GM10248 (cell line): Measurements from ENCODE around the gene C1QTNF5.

Experiments
- CTCF ChIA-PET: fragments of 300-600 bp; sonication (Branson Sonifier 250); formaldehyde crosslinking; extraction: SDS; loops from one replicate; lab custom pipeline; 2021; ENCODE audit warnings: antibody characterized with exemption; lab: Yijun Ruan, JAX
- POLR2A ChIA-PET: fragments of 350-650 bp; sonication (Branson Sonifier 250); formaldehyde crosslinking; extraction: SDS; loops from one replicate; lab custom pipeline; 2020; ENCODE audit warnings: antibody characterized with exemption; lab: Yijun Ruan, JAX
- DNase-seq: peaks from one replicate; pipeline ENCODE4 v3.0.0; 2012; ENCODE audit errors: extremely low spot score
- CTCF ChIP-seq: IDR thresholded peaks from 2 replicates; pipeline ENCODE4 v1.5.1; 2012; ENCODE audit warnings: mild to moderate bottlenecking, low read depth; ENCODE audit errors: extremely low read depth, missing control alignments, control extremely low read depth

Gene C1QTNF5

GRCh38 chr11:119309953-119310681 is 30.6 kb downstream of the C1QTNF5 start:
- POLR2A ChIA-PET: no interaction called here
- no peak for DNase-seq
- CTCF ChIA-PET: interaction anchor here (1.6 to 9.7 kb wide), 5 partner anchors 12 to 171 kb away, joined by 3 to 85 read pairs (median 18); no protein-coding TSS in a partner anchor
- no peak for TF ChIP-seq CTCF

GRCh38 chr11:119309411-119309810 is 31.3 kb downstream of the C1QTNF5 start:
- no peak for TF ChIP-seq CTCF
- ChIA-PET CTCF (interaction anchor here (1.6 to 9.7 kb wide), 5 partner anchors 11 to 170 kb away, joined by 3 to 85 read pairs (median 18); no protein-coding TSS in a partner anchor), POLR2A (no interaction called here)
- DNase-seq: no peak

- DNase-seq: no peak
- CTCF ChIA-PET: interaction anchor here (0.7 to 9.7 kb wide), 9 partner anchors 8 to 112 kb away, joined by 3 to 85 read pairs (median 5); partner anchors contain the start of gene CBL
- POLR2A ChIA-PET: interaction anchor here (1.5 kb wide), 1 partner anchor 9 kb away, joined by 4 read pairs; the partner anchor contains the start of gene MCAM
- no peak for TF ChIP-seq CTCF
These were observed 32.7 kb downstream of the C1QTNF5 start for GRCh38 chr11:119307974-119308373.

GRCh38 chr11:119307219-119307618 is 33.5 kb downstream of the C1QTNF5 start:
- no peak for DNase-seq

GRCh38 chr11:119306373-119306890 is 34.3 kb downstream of the C1QTNF5 start:
- ChIA-PET POLR2A (no interaction called here), CTCF (interaction anchor here (0.7 to 9.7 kb wide), 7 partner anchors 8 to 49 kb away, joined by 3 to 85 read pairs (median 6); no protein-coding TSS in a partner anchor)
- no peak for DNase-seq
- no peak for TF ChIP-seq CTCF

More at GRCh38 chr11:119307219-119307618, 33.5 kb downstream of the C1QTNF5 start:
- TF ChIP-seq CTCF: peak; percentile 25
- ChIA-PET POLR2A (no interaction called here), CTCF (interaction anchor here (1.1 to 9.7 kb wide), 9 partner anchors 8 to 66 kb away, joined by 3 to 85 read pairs (median 6); no protein-coding TSS in a partner anchor)

GRCh38 chr11:119305556-119306372 is 34.9 kb downstream of the C1QTNF5 start:
- DNase-seq: no peak
- CTCF ChIA-PET: interaction anchor here (0.7 to 9.7 kb wide), 5 partner anchors 10 to 50 kb away, joined by 3 to 85 read pairs (median 6); no protein-coding TSS in a partner anchor
- no peak for TF ChIP-seq CTCF
- POLR2A ChIA-PET: no interaction called here
